ENCODE measurements around the gene PRMT3.

Gene PRMT3

GRCh38 chr11:20522536-20522935 lies 135.0 kb downstream of the PRMT3 start:
- in situ Hi-C loops (cut with MboI; ENCODE audit: low pct_unique_long_range_greater_than_20kb, low sequenced_read_pairs, unreplicated experiment): no loop called here
- DNase-seq (ENCODE audit: low spot score): no peak

GRCh38 chr11:20529757-20530156 lies 142.2 kb downstream of the PRMT3 start:
- in situ Hi-C loops (cut with MboI; ENCODE audit: low pct_unique_long_range_greater_than_20kb, low sequenced_read_pairs, unreplicated experiment): no loop called here
- no peak for DNase-seq (ENCODE audit: low spot score)
- no peak for TF ChIP-seq CTCF (IDR thresholded peaks at IDR 0.05; ENCODE audit: extremely low read depth, insufficient read depth, missing control alignments)

More at GRCh38 chr11:20522536-20522935, 135.0 kb downstream of the PRMT3 start:
- no peak for TF ChIP-seq CTCF (IDR thresholded peaks at IDR 0.05; ENCODE audit: extremely low read depth, insufficient read depth, missing control alignments)

GRCh38 chr11:20530942-20531703 lies 143.6 kb downstream of the PRMT3 start:
- TF ChIP-seq CTCF (IDR thresholded peaks at IDR 0.05; ENCODE audit: extremely low read depth, insufficient read depth, missing control alignments): no peak
- in situ Hi-C loops (cut with MboI; ENCODE audit: low pct_unique_long_range_greater_than_20kb, low sequenced_read_pairs, unreplicated experiment): no loop called here
- DNase-seq (ENCODE audit: low spot score): no peak

GRCh38 chr11:20535271-20535881 lies 147.9 kb downstream of the PRMT3 start:
- DNase-seq (ENCODE audit: low spot score): no peak
- in situ Hi-C loops (cut with MboI; ENCODE audit: low pct_unique_long_range_greater_than_20kb, low sequenced_read_pairs, unreplicated experiment): no loop called here
- no peak for TF ChIP-seq CTCF (IDR thresholded peaks at IDR 0.05; ENCODE audit: extremely low read depth, insufficient read depth, missing control alignments)

- DNase-seq (ENCODE audit: low spot score): no peak
- in situ Hi-C loops (cut with MboI; ENCODE audit: low pct_unique_long_range_greater_than_20kb, low sequenced_read_pairs, unreplicated experiment): no loop called here
- TF ChIP-seq CTCF (IDR thresholded peaks at IDR 0.05; ENCODE audit: extremely low read depth, insufficient read depth, missing control alignments): no peak
These were observed 148.8 kb downstream of the PRMT3 start for GRCh38 chr11:20536365-20536764.

GRCh38 chr11:20536784-20537183 lies 149.3 kb downstream of the PRMT3 start:
- DNase-seq (ENCODE audit: low spot score): no peak
- no peak for TF ChIP-seq CTCF (IDR thresholded peaks at IDR 0.05; ENCODE audit: extremely low read depth, insufficient read depth, missing control alignments)
- in situ Hi-C loops (cut with MboI; ENCODE audit: low pct_unique_long_range_greater_than_20kb, low sequenced_read_pairs, unreplicated experiment): no loop called here
